Heart left ventricle (tissue), 13 donors: ENCODE data around the gene SPRR3.

Source experiments
- CTCF ChIP-seq, 12 donors: fragments of 200-600 bp; sonication (generic) in 4 of 12; IDR thresholded peaks; one replicate each; pipeline versions ENCODE4 v1.5.0 to v1.8.0; 2018 to 2022; ENCODE audit warnings: antibody characterized with exemption in 12 of 12, mild to moderate bottlenecking in 5 of 12
- POLR2A ChIP-seq, 2 donors: fragments of 450-650 bp; IDR thresholded peaks; one replicate each; pipeline ENCODE4 v1.6.1; 2017; ENCODE audit warnings: antibody characterized with exemption in 2 of 2, mild to moderate bottlenecking in 2 of 2, moderate library complexity in 2 of 2
- donor health status: ischemic (EF 13 %, LVEDD 7.1; RV severe dilation, severe dysfunction).
- donor health status: DM: no; HTN: yes; CAD: no.
- donor health status: DM: no; HTN: no; CAD: no.
- donor health status: ischemic (EF 25% LVEDD 6.9; RV normal size, moderate dysfunction).
- donor health status: ischemic (EF 25% LVEDD 5.7; RV mildly dilated, moderate dysfunction).
- donor health status: ischemic (EF 35%, LVEDD 5.7; RV mildly dilated, moderate dysfunction).
- donor health status: nonischemic (EF 11% LVEDD 7.7; RV severe dilation, severe dysfunction).
- donor health status: DM: yes; HTN: yes; CAD: no.
- donor health status: PGD.
- donor health status: ischemic (EF 29% LVEDD 5.4; RV normal size, mild dysfunction).
- donor health status: nonischemic (EF 23%, LVEDD 6.1; RV moderate dilation, normal function).

GRCh38 chr1:152957561-152957960 is 44.0 kb upstream of the SPRR3 start:
- no peak for TF ChIP-seq POLR2A (IDR thresholded peaks at IDR 0.05)
- TF ChIP-seq CTCF (IDR thresholded peaks at IDR 0.05): no peak
